GM19328 (cell line): Measurements from ENCODE around the gene SLC9A8.
"Not testable (repeated sequence)": the region's sequence is repeated elsewhere in the genome, so short reads cannot be mapped to it uniquely, and the experiment has no call there.

ENCODE experiments used
- ATAC-seq: cut with Tn5 transposase; IDR thresholded peaks from one replicate; pipeline ENCODE4 v1.9.1; 2021; ENCODE audit warnings: mild to moderate bottlenecking, moderate library complexity; ENCODE audit not compliant: unreplicated experiment

Gene SLC9A8

DNA sequence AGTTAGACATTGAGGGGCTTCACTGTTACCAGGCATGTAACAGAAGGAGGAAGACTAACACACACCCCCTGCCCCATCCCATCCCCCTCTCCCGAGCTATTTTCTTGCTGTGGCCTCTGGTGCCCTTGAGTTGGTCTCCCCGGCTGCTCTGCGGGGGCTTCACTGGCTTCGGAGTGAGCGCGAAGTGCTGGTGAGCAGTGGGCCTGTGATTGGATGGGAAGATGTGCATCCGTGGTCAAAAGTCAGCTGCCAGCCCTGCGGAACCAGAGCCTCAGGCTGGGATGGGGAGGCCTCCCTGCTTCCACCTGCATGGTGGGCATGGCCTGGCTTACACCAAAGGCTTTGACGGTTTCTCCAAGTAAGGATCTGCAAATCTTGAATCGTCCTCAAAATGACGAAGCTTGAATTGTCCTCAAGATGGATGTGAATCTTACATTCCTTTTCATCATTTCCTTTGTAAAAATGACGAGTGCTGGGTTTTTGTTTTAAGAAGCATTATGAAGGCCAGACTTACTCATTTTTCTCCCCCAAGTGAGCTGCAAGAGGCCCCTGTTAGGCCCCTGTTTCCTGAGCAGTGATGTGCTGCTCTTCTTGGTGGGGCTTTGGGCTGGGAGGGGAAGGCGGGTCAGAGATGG, 79.0 kb downstream of the SLC9A8 start:
- no peak for ATAC-seq

DNA sequence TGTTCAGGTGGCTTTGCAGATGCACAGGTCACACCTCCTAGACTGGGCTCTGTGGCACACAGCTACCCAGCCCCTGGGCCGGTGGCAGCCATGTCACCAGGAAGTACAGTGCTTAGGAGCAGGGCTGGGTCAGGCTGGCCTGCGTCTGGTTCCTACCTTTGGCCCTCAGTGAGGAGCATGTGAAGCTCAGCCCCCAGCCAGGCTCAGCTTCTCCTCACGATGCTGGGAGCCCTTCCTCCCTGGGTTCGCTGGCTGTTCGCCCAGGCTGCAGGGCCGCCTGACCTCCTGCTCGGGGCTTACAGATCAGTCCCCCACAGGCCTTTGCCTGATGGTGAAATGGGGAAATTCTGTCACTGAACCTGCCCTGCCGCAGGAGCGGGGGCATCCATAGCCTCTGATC, 79.6 kb downstream of the SLC9A8 start:
- no peak for ATAC-seq

DNA sequence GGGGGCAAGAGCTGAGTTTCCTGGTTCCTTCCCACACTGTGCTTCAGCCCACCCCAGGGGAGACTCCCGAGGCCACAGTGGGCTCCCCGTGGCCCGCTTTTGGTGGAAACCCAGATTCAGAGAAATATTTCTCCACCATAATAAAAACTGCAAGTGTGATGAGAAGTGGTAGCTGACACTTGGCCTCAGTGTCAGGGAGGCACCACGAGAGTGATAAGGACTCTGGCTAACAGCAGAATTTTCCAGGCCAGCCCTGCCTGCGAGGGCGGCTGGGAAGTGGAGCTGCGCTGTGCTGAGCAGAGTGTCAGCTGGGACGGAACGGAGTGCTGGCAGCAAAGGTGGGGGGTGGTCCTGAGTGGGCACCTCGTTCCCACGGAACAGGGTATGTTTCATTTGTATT, 80.2 kb downstream of the SLC9A8 start:
- ATAC-seq: no peak

DNA sequence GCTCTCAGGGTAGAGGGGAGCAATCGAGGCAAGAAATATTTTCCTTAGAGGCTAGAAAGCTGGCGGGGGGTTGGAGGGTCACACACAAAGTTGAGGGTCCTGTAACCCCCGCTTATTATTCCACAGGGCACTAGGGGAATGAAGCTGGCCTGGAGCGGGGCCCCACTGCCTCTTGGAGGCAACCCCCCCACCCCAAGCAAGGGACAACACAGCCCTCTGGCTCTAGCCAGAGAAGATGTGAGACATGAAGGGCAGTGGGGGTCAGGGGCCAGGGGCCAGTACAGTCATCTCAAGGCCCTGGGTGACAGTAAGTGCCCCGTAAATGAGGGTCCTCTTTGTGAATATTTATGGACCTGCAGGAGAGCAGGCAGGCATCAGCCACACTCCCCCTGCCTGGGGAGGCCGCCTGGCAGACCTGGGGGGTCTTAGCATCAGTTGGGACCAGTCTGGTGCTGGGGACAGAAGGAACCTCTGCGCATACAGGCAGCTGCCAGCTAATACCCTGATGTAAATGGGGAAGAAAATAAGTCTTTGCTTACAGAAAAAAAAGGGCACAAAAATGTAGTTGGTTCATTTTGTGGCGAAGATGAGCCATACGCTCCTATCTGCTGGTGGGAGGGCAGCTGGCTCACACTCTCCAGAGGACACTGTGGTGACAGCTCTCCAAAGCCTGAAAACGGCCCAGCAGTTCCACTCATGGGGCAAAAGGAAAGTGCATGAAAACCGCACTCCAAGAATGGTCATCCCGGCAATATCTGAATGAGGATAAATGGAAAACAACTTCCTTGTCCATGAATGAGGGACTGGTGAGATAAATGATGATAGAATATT, 80.8 kb downstream of the SLC9A8 start:
- no peak for ATAC-seq

DNA sequence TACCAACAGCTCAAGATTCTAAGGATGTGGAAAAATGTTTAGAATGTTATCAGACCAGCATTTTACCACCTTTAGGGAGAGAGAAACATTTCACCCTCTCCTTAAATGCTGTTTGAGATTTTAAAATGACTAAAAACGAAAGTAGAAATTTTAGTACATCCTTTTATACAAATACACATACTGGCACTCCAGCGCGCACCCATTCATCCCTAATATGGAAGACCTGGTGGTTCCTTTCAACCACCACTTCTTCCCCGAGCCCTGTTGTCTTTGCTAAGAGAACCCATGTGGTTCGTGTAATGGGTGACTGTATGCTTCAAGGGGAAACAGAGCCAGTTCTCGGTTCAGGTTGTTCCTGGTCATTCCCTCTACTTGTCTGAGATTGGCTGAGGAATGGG, 81.4 kb downstream of the SLC9A8 start:
- no peak for ATAC-seq

DNA sequence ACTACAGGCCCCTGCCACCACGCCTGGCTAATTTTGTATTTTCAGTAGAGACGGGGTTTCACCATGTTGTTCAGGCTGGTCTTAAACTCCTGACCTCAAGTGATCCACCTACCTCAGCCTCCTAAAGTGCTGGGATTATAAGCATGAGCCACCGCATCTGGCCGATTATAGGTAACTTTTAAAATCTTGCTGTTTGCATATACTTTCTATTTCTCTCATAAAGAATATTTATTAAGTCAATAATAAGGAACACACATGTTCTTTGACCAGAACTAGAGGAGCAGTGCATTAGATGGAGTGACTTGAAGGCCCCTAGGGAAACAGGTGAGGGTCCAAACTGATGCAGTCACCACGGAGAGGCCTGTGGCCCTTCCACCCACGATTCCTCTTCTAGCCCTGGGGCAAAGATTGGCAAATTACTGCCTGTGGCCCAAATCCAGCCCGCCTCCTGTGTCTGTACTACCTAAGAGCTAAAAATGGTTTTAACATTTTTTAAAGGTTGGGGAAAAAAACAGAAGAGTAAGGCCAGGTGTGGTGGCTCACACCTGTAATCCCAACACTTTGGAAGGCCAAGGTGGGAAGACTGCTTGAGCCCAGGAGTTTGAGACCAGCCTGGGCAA, 83.0 kb downstream of the SLC9A8 start:
- ATAC-seq: not testable (repeated sequence)

DNA sequence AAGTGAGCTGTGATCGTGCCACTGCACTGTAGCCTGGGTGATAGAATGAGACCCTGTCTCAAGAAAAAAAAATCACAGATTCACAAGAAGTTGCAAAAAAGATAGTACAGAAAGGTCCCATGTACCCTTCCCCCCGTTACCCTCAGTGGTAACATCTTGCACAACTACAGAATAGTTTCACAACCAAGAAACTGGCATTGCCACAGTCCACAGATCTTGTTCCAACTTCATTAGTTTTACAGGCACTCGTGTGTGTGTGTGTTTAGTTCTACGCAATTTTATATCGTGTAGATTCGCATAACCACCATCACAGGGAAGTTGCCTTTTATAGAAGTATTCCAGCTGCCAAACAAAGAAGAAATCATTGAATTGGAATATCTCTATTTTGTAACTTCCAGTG, 83.6 kb downstream of the SLC9A8 start:
- no peak for ATAC-seq

DNA sequence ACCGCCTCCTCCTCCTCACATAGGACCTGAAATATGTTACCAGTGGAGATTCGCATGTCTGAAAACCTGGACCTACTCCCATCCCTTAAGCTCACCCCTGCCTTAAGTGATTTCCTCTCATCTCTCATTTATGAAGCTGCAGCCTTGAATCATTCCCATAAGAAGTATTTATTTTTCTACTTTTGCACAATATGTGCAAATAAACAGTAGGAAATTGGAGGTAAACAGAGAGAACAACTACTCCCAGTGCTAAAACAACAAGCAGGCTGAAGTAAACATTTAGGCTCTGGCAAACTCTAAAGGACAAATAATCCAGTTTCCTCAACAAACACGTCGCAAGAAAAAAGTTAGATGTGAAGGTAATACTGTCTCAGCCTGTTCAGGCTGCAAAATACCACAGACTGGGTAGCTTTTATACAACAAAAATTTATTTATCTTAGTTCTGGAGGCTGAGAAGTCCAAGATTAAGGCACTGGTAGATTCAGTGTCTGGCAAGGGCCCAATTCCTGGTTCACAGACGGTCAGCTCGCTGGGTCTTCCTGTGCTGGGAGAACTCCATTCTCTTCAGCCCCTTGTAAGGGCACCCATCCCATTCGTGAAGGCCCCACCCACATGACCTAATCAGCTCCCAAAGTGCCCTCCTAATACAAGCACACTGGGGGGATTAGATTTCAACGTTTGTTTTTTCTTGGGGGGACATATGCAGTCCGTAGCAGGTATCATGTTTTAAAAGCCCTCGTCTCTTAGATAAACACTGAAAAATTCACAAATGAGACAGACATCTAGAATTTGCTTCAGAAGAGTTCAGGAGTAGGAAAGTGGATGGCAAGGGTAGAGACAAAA, 87.1 kb downstream of the SLC9A8 start:
- no peak for ATAC-seq

DNA sequence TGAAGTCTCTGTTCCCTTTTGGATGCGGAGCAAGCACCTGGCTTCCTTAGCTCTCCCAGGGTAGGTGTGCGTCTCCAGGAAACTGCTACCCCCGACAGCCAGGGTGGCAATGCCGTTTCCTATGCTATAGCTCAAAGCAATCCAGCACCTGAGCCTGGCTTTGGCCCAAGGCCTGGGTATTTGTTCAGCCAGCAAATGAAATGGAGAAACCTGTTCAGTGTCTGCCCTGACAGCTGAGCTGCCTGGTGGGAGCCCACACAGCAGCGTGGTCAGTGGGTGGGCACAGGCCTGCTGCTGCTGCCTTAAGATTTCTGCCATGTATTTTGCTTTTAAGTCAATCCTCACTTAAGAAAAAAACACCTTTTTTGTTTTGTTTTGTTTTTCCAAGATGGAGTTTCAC, 89.0 kb downstream of the SLC9A8 start:
- no peak for ATAC-seq

DNA sequence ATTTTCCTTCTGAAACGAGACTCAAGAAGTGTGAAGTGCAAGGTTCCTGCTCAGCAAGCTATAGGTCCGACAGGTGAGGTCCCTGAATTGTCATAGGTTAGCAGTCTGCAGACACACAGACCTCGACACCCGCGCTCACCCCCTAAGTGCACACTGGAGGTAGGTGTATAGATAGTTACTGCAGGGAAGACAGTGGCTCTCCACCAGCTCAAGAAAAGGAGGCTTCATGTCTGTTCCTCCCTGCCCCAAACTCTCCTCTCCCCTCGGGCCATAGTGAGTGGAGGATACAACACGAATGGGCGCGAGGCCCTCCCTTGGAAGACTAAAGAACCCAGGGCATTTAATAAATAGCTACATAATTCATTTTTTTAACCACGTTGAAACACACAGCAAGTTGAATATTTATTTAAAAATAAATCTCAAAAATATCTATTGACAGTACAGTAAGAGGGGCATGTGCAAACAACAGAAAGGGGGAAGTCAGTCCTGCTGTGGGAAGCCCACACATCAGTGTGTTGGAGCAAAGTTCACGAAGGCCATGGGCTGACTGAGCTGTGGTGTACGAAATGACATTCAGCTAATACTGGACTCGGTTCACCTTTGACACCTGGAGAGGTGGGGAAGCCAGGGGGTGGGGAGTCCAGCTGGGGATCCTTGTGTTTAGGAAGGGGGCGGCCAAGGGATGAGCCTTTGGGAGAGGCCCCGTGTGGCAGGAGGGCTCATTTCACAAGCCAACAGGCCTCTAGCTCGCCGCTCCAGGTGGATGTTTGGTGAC, 92.0 kb downstream of the SLC9A8 start:
- no peak for ATAC-seq

DNA sequence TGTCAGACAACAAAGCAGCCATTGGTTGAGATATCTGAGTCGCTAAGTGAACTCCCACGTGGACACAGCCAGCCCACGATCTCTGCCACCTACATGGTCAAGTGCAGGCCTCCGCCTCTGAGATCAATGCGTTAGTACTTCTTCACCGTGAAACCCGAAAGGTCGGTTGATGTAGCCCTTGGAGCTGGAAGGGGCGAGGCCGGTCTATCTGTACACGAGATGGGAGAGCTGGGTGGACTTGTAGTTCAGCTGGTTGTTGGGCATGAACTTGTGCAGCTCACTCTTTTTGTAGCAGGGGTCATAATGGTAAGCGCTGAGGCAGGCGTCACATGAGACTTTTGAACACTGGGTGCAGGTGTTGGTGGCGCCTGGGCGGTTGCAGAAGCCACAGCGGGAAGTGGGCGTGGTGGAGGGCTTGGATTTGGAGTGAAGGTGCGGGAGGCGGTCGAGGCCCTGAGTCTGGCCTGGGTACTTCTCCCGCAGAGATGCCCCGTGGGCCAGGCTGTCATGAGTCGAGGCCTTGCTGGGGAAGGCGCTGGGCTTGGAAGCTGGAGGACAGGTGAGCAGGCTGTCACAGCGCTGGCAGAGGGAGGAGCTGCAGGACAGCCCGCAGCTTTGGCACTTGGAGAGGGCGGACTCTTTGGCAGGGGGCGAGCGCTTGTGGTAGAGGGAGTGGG, 92.9 kb downstream of the SLC9A8 start:
- ATAC-seq: no peak

DNA sequence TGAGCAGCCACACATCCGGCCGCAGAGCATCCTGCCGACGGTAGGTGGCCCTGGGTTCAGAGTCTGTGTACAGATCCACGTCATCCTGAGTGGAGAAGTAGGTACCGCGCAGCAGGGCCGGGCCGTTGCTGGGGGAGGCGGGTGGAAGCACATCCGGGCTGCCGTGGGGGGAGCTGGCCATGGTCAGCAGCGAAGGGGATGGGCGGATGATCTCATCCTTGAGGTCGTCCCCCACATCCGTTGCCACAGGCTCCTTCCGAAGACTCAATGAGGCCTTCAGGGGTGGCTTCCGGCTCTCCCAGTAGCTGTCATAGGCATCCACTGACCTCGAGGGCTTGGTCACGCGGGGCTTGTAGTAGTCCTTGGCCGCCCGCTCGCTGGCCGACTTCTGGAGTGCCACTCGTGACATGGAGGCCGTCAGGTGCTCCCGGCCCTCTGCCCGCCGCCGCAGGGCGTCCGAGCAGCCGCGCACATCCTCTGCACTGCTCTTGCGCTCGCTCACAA, 93.5 kb downstream of the SLC9A8 start:
- ATAC-seq: no peak

DNA sequence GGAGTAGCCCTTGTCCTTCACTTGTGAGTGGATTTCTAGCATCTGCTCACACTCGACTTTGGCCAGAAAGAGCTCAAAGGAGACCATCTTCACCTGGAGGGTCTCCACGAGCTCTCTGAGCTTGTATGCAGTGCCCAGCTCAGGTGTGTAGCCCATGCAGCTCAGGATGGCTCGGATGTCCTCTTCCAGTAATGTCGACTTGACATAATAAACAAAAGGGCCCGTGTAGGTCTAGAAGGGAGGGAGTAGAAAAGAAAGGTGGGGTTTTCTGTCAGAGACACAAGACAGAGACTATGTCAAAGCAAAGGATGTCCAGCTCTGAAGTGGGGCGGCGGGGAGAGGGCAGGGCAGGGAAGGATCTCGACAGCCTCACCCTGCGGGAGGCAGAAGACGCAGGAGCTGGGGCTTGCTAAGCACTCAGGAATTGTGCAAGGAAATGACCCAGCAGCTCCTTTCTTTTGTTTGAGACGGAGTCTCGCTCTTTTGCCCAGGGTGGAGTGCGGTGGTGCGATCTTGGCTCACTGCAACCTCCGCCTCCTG, 94.1 kb downstream of the SLC9A8 start:
- no peak for ATAC-seq

DNA sequence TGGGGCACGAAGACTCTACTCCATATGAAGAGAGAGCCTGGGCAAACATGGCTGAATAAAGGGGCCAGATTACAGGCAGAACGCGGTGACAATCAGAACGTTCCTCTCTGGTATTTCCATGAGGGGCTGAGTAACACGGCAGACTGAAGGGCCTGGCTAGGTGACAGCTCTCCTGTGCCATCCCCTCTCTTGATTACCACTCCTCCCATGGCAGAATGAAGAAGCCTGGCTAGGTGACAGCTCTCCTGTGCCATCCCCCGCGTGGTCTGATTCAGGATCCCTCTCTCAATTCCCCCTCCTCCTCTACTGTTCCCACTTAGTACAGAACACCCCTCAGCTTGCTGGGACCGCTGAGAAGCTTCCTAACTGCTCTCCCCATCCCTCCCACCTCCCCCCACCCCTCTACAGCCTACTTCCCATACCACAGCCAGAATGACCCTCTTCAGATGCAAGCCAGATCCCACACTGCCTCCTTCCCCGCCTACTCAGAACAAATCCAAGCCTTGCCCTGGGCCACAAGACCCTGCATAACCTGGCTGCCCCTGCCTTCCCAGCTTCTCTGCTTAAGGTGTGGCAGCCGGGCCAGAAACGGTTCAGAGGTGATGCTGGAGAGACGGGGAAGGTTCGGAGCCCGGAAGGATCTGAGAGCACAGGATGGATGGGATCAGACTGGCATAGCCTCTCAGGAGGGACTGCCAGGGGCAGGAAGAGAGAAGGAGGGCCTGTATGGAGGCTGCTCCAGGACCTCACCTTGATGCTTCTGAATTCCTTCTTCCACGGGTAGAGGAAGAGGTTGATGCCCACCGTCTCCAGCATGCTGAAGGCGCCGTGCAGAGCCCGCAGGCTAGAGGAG, 95.0 kb downstream of the SLC9A8 start:
- ATAC-seq: no peak

DNA sequence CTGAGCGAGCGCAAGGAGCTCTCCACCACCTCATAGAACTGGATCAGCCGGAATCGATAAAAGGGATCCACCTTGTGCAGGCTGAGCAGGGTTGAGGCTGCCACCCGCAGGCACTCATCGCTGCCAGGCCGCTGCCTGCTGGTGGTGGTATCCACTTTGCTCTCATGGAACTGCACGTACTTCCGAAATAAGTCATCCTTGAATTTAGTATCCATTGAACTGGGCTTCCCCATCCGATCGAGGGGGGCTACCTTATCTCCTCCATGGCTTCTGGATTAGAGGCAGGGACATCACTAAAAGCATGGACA, 95.6 kb downstream of the SLC9A8 start:
- no peak for ATAC-seq

DNA sequence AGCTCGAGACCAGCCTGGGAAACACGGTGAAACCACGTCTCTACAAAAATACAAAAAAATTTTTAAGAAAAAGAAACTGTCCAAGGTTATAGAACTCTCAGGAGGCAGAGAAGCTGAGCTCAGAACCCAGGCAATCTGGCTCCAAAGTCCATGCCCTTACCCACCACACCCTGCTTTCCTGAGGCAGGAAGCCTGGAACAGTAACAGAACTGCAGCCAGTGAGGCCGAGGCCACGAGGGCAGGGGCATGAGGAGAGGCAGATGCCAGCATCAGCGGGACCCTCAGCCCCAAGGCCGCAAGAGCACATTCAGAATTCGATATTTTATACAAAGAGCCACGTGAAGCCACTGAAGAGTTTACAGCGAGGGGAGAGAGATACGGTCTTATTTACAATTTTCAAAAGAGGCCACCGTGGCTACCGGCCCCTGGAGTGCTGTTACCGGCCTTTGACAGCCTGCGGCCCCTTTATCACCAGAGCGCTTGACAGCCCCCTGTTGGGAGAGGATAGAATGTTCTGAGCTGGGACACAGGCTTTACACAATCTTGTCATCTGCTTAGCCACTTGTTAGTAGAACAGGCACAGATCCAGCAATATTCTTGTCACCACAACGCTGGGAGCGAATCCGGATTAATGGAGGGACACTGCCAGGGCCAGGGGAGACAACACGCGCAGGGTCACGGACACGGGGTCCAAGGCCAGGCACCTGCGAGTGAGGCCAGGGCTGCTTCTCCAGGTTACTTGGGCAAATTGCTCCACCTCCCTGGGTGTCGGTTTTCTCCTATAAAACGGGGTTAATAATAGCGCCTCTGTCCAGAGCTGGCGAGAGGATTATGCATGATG, 97.1 kb downstream of the SLC9A8 start:
- no peak for ATAC-seq

DNA sequence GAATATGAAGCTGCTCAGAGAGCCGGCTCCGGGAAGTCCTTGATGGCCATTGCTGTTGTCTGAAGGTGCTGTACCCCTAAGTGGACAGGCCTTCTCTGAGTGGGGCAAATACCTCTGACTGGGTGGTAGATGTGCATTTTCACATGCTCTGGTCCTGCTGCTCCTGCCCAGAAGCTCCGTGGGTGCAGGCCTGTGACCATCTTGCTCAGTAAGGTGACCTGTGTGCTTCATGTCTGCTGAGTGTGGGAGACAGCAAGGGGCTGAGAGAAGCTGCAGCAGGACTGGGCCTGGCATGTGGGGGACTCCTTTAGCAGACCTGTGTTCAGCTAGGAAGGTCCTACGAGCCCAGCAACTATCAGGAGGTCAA, 97.7 kb downstream of the SLC9A8 start:
- no peak for ATAC-seq
